SU-DHL-6 (cell line): ENCODE data around the gene S1PR3.

Experiments used
- H2AFZ ChIP-seq: fragments of 200-600 bp; sonication (generic); 2 replicates; pipeline ENCODE4 v1.6.1; 2014; ENCODE audit warnings: low read depth, mild to moderate bottlenecking, moderate library complexity, mixed read lengths, antibody characterized with exemption, low read length; ENCODE audit not compliant: severe bottlenecking
- H3F3A ChIP-seq: fragments of 200-600 bp; shearing (Covaris generic); 2 replicates; pipeline ENCODE4 v1.6.0; 2016; ENCODE audit warnings: antibody characterized with exemption, mild to moderate bottlenecking; ENCODE audit not compliant: insufficient read depth
- H3K27ac ChIP-seq: fragments of 200-600 bp; sonication (generic); 2 replicates; pipeline ENCODE4 v1.5.1; 2016; ENCODE audit warnings: low read depth, mild to moderate bottlenecking, low read length, moderate library complexity, mixed read lengths
- H3K27me3 ChIP-seq: fragments of 200-600 bp; sonication (generic), shearing (Covaris generic); 2 replicates; pipeline ENCODE4 v1.6.0; 2014; ENCODE audit warnings: mild to moderate bottlenecking, low read length
- H3K36me3 ChIP-seq: fragments of 200-600 bp; sonication (generic); 2 replicates; pipeline ENCODE4 v1.6.1; 2014; ENCODE audit warnings: mild to moderate bottlenecking, low read length, mixed read lengths
- H3K4me2 ChIP-seq: fragments of 300-600, 200-600 bp; shearing (Covaris generic), sonication (generic); 2 replicates; pipeline ENCODE4 v1.6.0; 2014; ENCODE audit warnings: low read length, low read depth, mild to moderate bottlenecking; ENCODE audit not compliant: poor library complexity, severe bottlenecking
- H3K4me3 ChIP-seq: fragments of 200-600 bp; sonication (generic); 2 replicates; pipeline ENCODE4 v1.5.1; 2014; ENCODE audit warnings: antibody characterized with exemption, low read length, mild to moderate bottlenecking, mixed read lengths; ENCODE audit not compliant: insufficient read depth, poor library complexity, severe bottlenecking
- H3K79me2 ChIP-seq: fragments of 200-600 bp; sonication (generic); 2 replicates; pipeline ENCODE4 v1.6.1; 2014; ENCODE audit warnings: mild to moderate bottlenecking, low read length, moderate library complexity; ENCODE audit not compliant: insufficient read depth
- H3K9ac ChIP-seq: fragments of 200-600 bp; sonication (generic); 2 replicates; pipeline ENCODE4 v1.7.0; 2014; ENCODE audit warnings: mild to moderate bottlenecking, low read length
- H3K9me2 ChIP-seq: fragments of 200-600 bp; sonication (generic); replicated peaks from 2 replicates; pipeline ENCODE4 v1.6.1; 2014; ENCODE audit warnings: low read length; ENCODE audit not compliant: insufficient read depth
- H3K9me3 ChIP-seq: fragments of 200-600 bp; sonication (generic); 2 replicates; pipeline ENCODE4 v1.6.1; 2014; ENCODE audit warnings: low read length, mixed read lengths; ENCODE audit not compliant: insufficient read depth
- H4K20me1 ChIP-seq: fragments of 200-600 bp; sonication (generic); 2 replicates; pipeline ENCODE4 v1.6.1; 2014; ENCODE audit warnings: low read depth, mild to moderate bottlenecking, antibody characterized with exemption, low read length, moderate library complexity, mixed read lengths
- CTCF ChIP-seq: fragments of 200-600 bp; sonication (generic); IDR thresholded peaks from one replicate; pipeline ENCODE4 v1.5.1; 2017; ENCODE audit warnings: antibody characterized with exemption, mild to moderate bottlenecking, low read length, moderate library complexity; ENCODE audit not compliant: insufficient read depth, poor library complexity, severe bottlenecking
- EZH2phosphoT487 ChIP-seq: fragments of 200-600 bp; sonication (generic), shearing (Covaris generic); conservative IDR thresholded peaks from 2 replicates; pipeline ENCODE4 v1.6.1; 2018; ENCODE audit warnings: mild to moderate bottlenecking, antibody characterized with exemption, low read length, moderate library complexity, mixed read lengths

Gene S1PR3

GRCh38 chr9:88984543-88984883 is 6.8 kb upstream of the S1PR3 start:
- Histone ChIP-seq H3K9me2 (no peaks in the 10 kb centered on the region), H3K36me3 (no peaks in the 10 kb centered on the region), H3K4me3 (no peak overlapping the region), H3K27ac (no peak overlapping the region), H3K9me3 (no peaks in the 10 kb centered on the region), H3K79me2 (no peaks in the 10 kb centered on the region), H4K20me1 (no peaks in the 10 kb centered on the region), H3K9ac (no peak overlapping the region), H3K27me3 (no peaks in the 10 kb centered on the region), H3F3A (no peaks in the 10 kb centered on the region), H3K4me2 (no peak overlapping the region), H2AFZ (no peak overlapping the region)
- no peak for TF ChIP-seq CTCF
- TF ChIP-seq EZH2phosphoT487, result no peak

- Histone ChIP-seq H3K4me2 (no peak overlapping the region), H3K9me3 (no peaks in the 10 kb centered on the region), H3K9ac (no peak overlapping the region), H2AFZ (no peak overlapping the region), H4K20me1 (no peaks in the 10 kb centered on the region), H3K27ac (no peak overlapping the region), H3K36me3 (no peaks in the 10 kb centered on the region), H3K9me2 (no peaks in the 10 kb centered on the region), H3F3A (no peaks in the 10 kb centered on the region), H3K79me2 (no peaks in the 10 kb centered on the region), H3K4me3 (no peak overlapping the region), H3K27me3 (no peaks in the 10 kb centered on the region)
- TF ChIP-seq CTCF, result no peak
- TF ChIP-seq EZH2phosphoT487, result no peak
Observed at GRCh38 chr9:88985616-88986015, 5.7 kb upstream of the S1PR3 start.

GRCh38 chr9:88986776-88987175 is 4.5 kb upstream of the S1PR3 start:
- Histone ChIP-seq H3K9ac (no peak overlapping the region), H3K79me2 (no peaks in the 10 kb centered on the region), H2AFZ (no peak overlapping the region), H3K27ac (no peak overlapping the region), H3K9me3 (no peaks in the 10 kb centered on the region), H3K36me3 (no peaks in the 10 kb centered on the region), H3F3A (no peaks in the 10 kb centered on the region), H4K20me1 (no peaks in the 10 kb centered on the region), H3K4me2 (no peak overlapping the region), H3K4me3 (no peak overlapping the region), H3K27me3 (no peaks in the 10 kb centered on the region), H3K9me2 (no peaks in the 10 kb centered on the region)
- TF ChIP-seq CTCF (no peak), EZH2phosphoT487 (no peak)

GRCh38 chr9:88987661-88988060 is 3.6 kb upstream of the S1PR3 start:
- H3K4me3 ChIP-seq, result no peak overlapping the region
- H3K9me3 ChIP-seq, result no peaks in the 10 kb centered on the region
- no peaks in the 10 kb centered on the region for H4K20me1 ChIP-seq
- no peak overlapping the region for H2AFZ ChIP-seq
- H3K9me2 ChIP-seq, result no peaks in the 10 kb centered on the region
- H3F3A ChIP-seq, result no peaks in the 10 kb centered on the region
- H3K27me3 ChIP-seq, result no peaks in the 10 kb centered on the region
- H3K79me2 ChIP-seq, result no peaks in the 10 kb centered on the region
- TF ChIP-seq CTCF (no peak), EZH2phosphoT487 (no peak)
- no peak overlapping the region for H3K4me2 ChIP-seq
- H3K36me3 ChIP-seq, result no peaks in the 10 kb centered on the region
- H3K27ac ChIP-seq, result no peak overlapping the region
- H3K9ac ChIP-seq, result no peak overlapping the region
